ENCODE measurements around the gene PHKB. TPM values are rescaled to one million over a fixed set of nuclear protein-coding genes. Genes with fewer than 3 reads are reported as not detected.

Gene PHKB
- total and polyA plus RNA-seq, 5 donors = 20.2 to 68.0 (median 63.0) TPM

GRCh38 chr16:47568351-47568750, 107.2 kb downstream of the PHKB start:
- H3K27ac ChIP-seq (ENCODE audit: low read length) = no peak overlapping the region
- intact Hi-C loops (cut with DNase I) = no loop called here
- DNase-seq = no peak
- WGBS = 97% methylated on average over 1 of the region's 1 CpG
- no peaks in the 10 kb centered on the region for H3K9me3 ChIP-seq (ENCODE audit: control insufficient read depth, low read length)
- H3K4me3 ChIP-seq (ENCODE audit: low read length) = no peak overlapping the region
- no peaks in the 10 kb centered on the region for H3K27me3 ChIP-seq (ENCODE audit: control insufficient read depth, insufficient read depth)
- no peak for ATAC-seq
- H3K4me1 ChIP-seq (ENCODE audit: control insufficient read depth, insufficient read depth, low read length) = peaks cover 10% of the 10 kb centered on the region

- no peak for DNase-seq
- intact Hi-C loops (cut with DNase I) = no loop called here
- ATAC-seq = no peak
- H3K27me3 ChIP-seq (ENCODE audit: control insufficient read depth, insufficient read depth) = no peaks in the 10 kb centered on the region
- no peak overlapping the region for H3K27ac ChIP-seq (ENCODE audit: low read length)
- no peaks in the 10 kb centered on the region for H3K9me3 ChIP-seq (ENCODE audit: control insufficient read depth, low read length)
- no peak overlapping the region for H3K4me3 ChIP-seq (ENCODE audit: low read length)
- peaks cover 10% of the 10 kb centered on the region for H3K4me1 ChIP-seq (ENCODE audit: control insufficient read depth, insufficient read depth, low read length)
These were observed 109.9 kb downstream of the PHKB start for GRCh38 chr16:47571049-47571448.

DNA sequence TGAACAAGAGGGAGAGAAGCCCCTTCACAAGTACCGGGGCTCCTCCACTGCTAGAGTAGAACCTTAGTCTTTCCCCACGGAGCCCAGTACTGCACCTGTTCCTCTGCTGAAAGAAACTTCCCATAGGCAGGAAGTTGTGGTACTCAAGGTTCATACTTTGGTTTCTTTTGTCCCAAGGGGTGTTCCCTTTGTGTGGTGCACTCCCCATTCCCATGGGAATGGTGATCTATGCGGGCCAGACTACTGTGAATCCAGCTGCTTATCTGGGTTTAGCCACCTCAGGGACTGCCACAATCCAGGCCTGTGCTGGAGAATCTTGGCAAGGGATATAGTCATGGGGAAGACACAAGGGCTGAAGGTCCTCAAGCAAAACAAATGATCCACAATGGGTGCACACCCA, 110.6 kb downstream of the PHKB start:
- DNase-seq = no peak
- no peak for ATAC-seq
- Histone ChIP-seq H3K27me3 (ENCODE audit: control insufficient read depth, insufficient read depth) (no peaks in the 10 kb centered on the region), H3K4me3 (ENCODE audit: low read length) (no peak overlapping the region), H3K27ac (ENCODE audit: low read length) (no peak overlapping the region), H3K4me1 (ENCODE audit: control insufficient read depth, insufficient read depth, low read length) (peaks cover 10% of the 10 kb centered on the region), H3K9me3 (ENCODE audit: control insufficient read depth, low read length) (no peaks in the 10 kb centered on the region)
- intact Hi-C loops (cut with DNase I) = no loop called here
- 69% methylated on average over 3 of the region's 3 CpGs for WGBS

DNA sequence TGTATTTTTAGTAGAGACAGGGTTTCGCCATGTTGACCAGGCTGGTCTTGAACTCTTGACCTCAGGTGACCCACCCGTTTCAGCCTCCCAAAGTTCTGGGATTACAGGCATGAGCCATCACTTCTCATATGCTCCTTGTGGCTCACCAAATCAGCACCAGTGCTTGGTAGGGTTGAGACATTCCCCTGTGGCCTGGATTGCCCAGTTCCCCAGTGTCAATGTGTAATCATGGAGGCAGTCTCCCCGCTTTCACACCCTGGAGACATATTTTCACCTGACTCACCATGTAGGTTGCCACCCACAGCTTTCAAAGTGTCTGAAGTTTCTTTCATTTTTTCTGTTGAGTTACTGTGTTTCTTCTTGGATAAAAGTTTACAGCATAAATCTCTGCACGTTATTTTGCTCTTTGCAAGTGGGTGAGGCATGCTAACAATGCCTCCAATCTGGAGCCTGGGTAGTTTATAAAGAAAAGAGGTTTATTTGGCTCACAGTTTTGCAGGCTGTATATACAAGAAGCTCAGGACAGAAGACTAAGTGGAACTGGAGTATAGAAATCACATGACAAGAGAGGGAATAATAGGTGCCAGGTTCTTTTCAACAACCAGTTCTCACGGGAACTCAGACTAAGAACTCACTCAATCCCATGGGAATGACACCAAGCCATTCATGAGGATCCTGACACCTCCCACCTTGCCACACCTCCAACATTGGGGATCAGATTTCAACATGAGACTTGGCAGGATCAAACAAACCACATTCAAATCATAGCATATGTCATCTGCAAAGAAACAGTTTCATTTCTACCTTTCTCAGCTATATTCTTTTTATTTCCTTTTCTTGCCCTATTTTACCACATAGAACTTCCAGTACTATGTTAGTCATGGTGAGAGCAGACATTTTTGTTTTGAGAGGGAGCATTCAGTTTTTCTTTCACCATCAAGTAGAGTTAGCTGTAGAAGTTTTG, 113.2 kb downstream of the PHKB start:
- Histone ChIP-seq H3K27me3 (ENCODE audit: control insufficient read depth, insufficient read depth) (no peaks in the 10 kb centered on the region), H3K9me3 (ENCODE audit: control insufficient read depth, low read length) (no peaks in the 10 kb centered on the region), H3K27ac (ENCODE audit: low read length) (no peak overlapping the region), H3K4me3 (ENCODE audit: low read length) (no peak overlapping the region), H3K4me1 (ENCODE audit: control insufficient read depth, insufficient read depth, low read length) (peaks cover 10% of the 10 kb centered on the region)
- intact Hi-C loops (cut with DNase I) = no loop called here
- no peak for ATAC-seq
- 68% methylated on average over 5 of the region's 5 CpGs for WGBS
- DNase-seq = no peak

- intact Hi-C loops (cut with DNase I) = no loop called here
- ATAC-seq = no peak
These were observed 115.9 kb downstream of the PHKB start for GRCh38 chr16:47577029-47577428.

DNA sequence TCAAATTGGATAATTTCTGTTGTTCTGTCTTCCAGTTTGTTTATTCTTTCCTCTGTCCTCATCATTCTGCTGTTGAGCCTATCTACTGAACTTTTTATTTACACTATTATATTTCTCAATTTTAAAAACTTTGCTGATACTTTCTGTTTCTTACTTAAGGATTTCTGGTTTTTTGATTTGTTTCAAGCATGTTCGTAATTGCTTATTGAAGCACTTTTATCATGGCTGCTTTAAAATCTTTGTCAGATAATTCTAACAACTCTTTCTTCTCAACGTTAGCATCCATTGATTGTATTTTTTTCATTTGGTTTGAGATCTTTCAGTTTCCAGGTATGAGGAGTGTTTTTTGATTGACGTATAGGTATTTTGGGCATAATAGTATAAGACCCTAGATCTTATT, 116.9 kb downstream of the PHKB start:
- ATAC-seq = no peak
- Histone ChIP-seq H3K4me3 (ENCODE audit: low read length) (no peak overlapping the region), H3K27ac (ENCODE audit: low read length) (no peak overlapping the region), H3K27me3 (ENCODE audit: control insufficient read depth, insufficient read depth) (no peaks in the 10 kb centered on the region), H3K4me1 (ENCODE audit: control insufficient read depth, insufficient read depth, low read length) (no peaks in the 10 kb centered on the region), H3K9me3 (ENCODE audit: control insufficient read depth, low read length) (no peaks in the 10 kb centered on the region)
- no peak for DNase-seq
- 81% methylated on average over 3 of the region's 3 CpGs for WGBS
- intact Hi-C loops (cut with DNase I) = no loop called here

More at GRCh38 chr16:47577029-47577428, 115.9 kb downstream of the PHKB start:
- H3K4me3 ChIP-seq (ENCODE audit: low read length) = no peak overlapping the region
- no peak for DNase-seq
- no peak overlapping the region for H3K27ac ChIP-seq (ENCODE audit: low read length)
- no peaks in the 10 kb centered on the region for H3K27me3 ChIP-seq (ENCODE audit: control insufficient read depth, insufficient read depth)
- no peaks in the 10 kb centered on the region for H3K9me3 ChIP-seq (ENCODE audit: control insufficient read depth, low read length)
- peaks cover under 1% of the 10 kb centered on the region for H3K4me1 ChIP-seq (ENCODE audit: control insufficient read depth, insufficient read depth, low read length)

DNA sequence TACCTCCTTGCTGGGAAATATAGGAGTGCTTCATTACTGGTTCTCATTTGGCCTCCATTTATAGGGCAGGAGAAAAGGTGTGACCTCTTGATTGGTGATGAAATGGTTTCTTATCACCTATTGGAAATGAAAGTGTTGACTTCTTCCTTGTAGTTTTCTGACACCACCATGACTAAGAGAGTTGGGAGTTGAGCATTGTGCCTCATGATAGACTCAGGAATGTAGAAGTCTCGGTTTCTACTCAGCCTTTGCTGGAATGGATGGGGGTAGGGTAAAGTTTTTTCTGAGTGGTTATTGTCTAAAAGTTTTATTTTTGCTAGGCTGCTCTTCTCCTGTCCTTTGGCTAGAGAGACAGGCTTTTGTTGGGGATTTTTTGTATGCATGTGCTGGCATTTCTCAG, 117.4 kb downstream of the PHKB start:
- H3K27ac ChIP-seq (ENCODE audit: low read length) = no peak overlapping the region
- DNase-seq = no peak
- no peaks in the 10 kb centered on the region for H3K9me3 ChIP-seq (ENCODE audit: control insufficient read depth, low read length)
- intact Hi-C loops (cut with DNase I) = no loop called here
- ATAC-seq = no peak
- WGBS = 91% methylated on average over 1 of the region's 1 CpG
- no peaks in the 10 kb centered on the region for H3K27me3 ChIP-seq (ENCODE audit: control insufficient read depth, insufficient read depth)
- H3K4me3 ChIP-seq (ENCODE audit: low read length) = no peak overlapping the region
- H3K4me1 ChIP-seq (ENCODE audit: control insufficient read depth, insufficient read depth, low read length) = no peaks in the 10 kb centered on the region

DNA sequence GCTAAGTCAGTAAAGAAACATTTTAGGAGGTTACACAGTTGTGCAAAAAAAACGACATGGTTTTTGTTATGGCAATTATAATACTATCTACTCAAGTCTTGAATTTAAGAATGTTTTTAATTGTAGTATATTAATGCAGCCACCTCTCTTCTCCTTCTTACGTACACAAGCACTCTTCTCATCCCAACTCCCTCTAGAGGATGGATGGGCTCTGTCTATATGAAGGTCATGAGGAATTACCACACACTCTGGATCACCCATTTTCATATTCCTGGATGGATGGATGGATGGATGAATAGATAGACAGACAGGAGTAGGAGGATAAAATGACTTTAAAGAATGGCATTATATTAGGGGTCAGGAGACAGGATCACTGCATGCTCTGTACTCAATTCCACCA, 120.0 kb downstream of the PHKB start:
- Histone ChIP-seq H3K27me3 (ENCODE audit: control insufficient read depth, insufficient read depth) (no peaks in the 10 kb centered on the region), H3K9me3 (ENCODE audit: control insufficient read depth, low read length) (no peaks in the 10 kb centered on the region), H3K4me1 (ENCODE audit: control insufficient read depth, insufficient read depth, low read length) (no peaks in the 10 kb centered on the region), H3K27ac (ENCODE audit: low read length) (no peak overlapping the region), H3K4me3 (ENCODE audit: low read length) (no peak overlapping the region)
- 80% methylated on average over 2 of the region's 2 CpGs for WGBS
- DNase-seq (no peak), ATAC-seq (no peak)
- intact Hi-C loops (cut with DNase I) = no loop called here

- ATAC-seq (no peak), DNase-seq (no peak)
- Histone ChIP-seq H3K4me3 (ENCODE audit: low read length) (no peak overlapping the region), H3K4me1 (ENCODE audit: control insufficient read depth, insufficient read depth, low read length) (no peaks in the 10 kb centered on the region), H3K27me3 (ENCODE audit: control insufficient read depth, insufficient read depth) (no peaks in the 10 kb centered on the region), H3K9me3 (ENCODE audit: control insufficient read depth, low read length) (no peaks in the 10 kb centered on the region), H3K27ac (ENCODE audit: low read length) (no peak overlapping the region)
- 92% methylated on average over 4 of the region's 4 CpGs for WGBS
- intact Hi-C loops (cut with DNase I) = no loop called here
These were observed 123.5 kb downstream of the PHKB start for GRCh38 chr16:47584464-47585225.

GRCh38 chr16:47586121-47586520, 125.0 kb downstream of the PHKB start:
- intact Hi-C loops (cut with DNase I) = no loop called here
- 93% methylated on average over 3 of the region's 3 CpGs for WGBS
- H3K4me1 ChIP-seq (ENCODE audit: control insufficient read depth, insufficient read depth, low read length) = no peaks in the 10 kb centered on the region
- H3K27me3 ChIP-seq (ENCODE audit: control insufficient read depth, insufficient read depth) = no peaks in the 10 kb centered on the region
- no peak overlapping the region for H3K4me3 ChIP-seq (ENCODE audit: low read length)
- H3K9me3 ChIP-seq (ENCODE audit: control insufficient read depth, low read length) = no peaks in the 10 kb centered on the region
- H3K27ac ChIP-seq (ENCODE audit: low read length) = no peak overlapping the region
- DNase-seq = no peak
- ATAC-seq = no peak

DNA sequence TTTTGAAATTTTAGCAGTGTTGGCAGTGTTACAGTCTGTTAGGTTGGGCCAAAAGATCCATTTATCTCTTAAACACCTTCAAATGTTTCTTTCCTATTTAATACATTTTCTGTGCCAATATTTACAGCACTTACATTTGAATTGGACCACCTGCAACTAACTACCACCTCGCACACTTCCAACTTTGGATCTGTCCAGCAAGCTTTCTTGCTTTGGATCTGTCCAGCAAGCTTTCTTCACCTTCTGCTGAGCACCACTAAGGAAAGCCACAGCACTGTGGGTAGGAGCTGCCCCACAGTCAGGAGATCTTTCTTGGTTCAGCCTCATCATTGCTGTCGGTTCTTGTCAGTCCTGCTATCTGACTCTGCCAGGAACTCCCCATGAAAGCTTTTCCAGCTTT, 129.3 kb downstream of the PHKB start:
- no peaks in the 10 kb centered on the region for H3K27me3 ChIP-seq (ENCODE audit: control insufficient read depth, insufficient read depth)
- H3K27ac ChIP-seq (ENCODE audit: low read length) = no peak overlapping the region
- no peak for DNase-seq
- no peaks in the 10 kb centered on the region for H3K4me1 ChIP-seq (ENCODE audit: control insufficient read depth, insufficient read depth, low read length)
- H3K4me3 ChIP-seq (ENCODE audit: low read length) = no peak overlapping the region
- H3K9me3 ChIP-seq (ENCODE audit: control insufficient read depth, low read length) = no peaks in the 10 kb centered on the region
- 93% methylated on average over 2 of the region's 2 CpGs for WGBS
- intact Hi-C loops (cut with DNase I) = no loop called here
- ATAC-seq = no peak
